GM19438 (cell line): ENCODE data around the gene ATP1A2.
"Not testable (repeated sequence)": the region's sequence is repeated elsewhere in the genome, so short reads cannot be mapped to it uniquely, and the experiment has no call there.

Source experiments
- ATAC-seq: cut with Tn5 transposase; IDR thresholded peaks from one replicate; pipeline ENCODE4 v1.9.1; 2021; ENCODE audit warnings: low read depth; ENCODE audit not compliant: unreplicated experiment

Gene ATP1A2

DNA sequence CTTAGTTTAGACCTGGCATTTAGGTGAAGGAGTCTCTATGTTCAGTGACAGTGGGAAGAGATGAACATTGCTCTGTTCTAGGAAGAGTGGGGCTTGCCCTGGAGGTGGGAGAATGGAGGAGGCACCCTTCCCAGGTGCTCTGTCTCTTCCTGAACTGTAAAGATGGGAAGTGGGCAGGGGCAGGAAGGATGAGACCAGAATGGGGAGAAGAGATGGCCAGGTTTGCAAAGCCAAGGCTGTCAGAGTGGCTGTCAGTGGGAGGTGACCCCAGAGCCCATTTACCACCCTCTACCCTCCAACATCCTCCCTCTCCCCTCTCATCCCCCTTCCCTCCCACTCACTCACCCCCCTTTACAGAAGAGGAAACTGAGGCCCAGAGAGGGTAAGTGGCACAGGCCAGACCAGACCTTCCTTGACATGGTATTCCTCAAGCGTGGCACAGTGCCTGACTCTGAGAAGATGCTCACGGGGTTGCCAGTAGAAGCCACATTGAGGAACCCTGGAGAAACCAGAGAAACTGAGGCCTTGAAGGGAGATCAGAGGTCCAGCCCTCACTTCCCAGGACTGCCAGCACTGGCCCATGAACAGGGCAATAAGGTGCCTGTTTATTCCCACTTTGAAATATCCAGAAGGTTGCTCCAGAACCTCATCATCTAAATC lies 15.7 kb upstream of the ATP1A2 start:
- no peak for ATAC-seq

DNA sequence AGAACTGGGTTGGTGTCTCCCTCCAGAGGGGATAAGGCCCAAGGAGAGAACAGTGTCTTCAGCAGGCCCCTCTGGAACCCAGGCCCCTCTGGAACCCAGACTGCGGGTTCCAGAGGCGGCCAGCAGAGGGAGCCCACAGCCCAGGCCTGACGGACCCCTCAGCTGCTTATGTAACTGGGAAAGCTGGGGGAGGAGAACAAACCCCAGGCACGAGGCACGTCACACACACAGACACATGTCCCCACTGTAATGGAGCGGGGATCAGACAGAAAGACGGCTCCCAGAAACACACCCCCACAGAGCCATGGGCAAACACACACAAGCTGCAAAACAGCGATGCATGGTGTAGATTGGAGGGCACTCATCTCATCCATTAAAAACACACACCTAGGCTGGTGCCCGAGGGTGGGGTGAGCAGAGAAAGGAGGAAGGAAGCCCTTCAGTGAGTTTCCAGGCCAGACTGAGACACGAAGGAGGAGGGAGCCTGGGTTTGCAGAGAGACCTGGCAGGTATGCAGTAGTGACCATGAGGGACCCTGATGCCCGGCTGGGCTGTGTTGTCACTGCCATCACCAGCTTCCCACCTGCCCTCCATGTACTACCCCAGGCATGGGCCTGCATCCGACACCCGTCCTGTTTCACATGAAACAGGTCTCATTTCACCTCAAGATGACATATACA lies 14.4 kb upstream of the ATP1A2 start:
- no peak for ATAC-seq

DNA sequence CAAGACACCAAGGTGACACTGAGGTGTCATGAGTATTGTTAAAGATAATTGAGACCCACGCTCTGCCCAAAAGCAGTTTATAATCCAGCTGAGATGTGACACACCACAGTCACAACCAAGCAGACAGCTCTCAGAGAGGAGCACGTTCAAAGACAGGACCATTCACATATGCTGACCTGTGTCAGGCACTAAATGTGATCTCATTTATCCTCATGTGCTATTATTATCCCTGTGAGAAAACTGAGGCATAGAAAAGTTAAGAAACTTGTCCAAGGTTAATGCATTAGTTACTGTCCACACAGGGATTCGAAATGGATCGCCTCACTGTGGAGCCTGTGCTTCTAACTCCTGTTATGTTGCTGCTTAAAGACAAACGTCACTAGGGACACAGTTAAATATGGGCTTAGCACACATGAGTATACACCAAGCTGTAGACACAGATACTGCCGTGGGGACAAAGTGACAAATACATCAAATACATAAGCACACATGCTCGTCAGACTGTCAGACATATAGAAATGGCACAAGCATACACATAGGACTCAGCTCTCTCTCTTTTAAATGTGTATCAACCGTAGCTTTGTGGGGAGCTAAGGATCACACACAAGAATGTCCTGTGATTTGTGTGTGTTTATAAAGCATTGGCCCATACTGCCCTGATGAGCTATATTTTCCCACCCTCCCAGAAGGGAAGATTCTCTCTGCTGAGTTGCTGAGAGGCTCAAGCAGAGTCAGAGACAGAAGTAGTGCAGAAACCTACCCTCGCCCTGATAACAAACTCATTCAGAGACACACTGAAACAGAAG lies 13.6 kb upstream of the ATP1A2 start:
- no peak for ATAC-seq

DNA sequence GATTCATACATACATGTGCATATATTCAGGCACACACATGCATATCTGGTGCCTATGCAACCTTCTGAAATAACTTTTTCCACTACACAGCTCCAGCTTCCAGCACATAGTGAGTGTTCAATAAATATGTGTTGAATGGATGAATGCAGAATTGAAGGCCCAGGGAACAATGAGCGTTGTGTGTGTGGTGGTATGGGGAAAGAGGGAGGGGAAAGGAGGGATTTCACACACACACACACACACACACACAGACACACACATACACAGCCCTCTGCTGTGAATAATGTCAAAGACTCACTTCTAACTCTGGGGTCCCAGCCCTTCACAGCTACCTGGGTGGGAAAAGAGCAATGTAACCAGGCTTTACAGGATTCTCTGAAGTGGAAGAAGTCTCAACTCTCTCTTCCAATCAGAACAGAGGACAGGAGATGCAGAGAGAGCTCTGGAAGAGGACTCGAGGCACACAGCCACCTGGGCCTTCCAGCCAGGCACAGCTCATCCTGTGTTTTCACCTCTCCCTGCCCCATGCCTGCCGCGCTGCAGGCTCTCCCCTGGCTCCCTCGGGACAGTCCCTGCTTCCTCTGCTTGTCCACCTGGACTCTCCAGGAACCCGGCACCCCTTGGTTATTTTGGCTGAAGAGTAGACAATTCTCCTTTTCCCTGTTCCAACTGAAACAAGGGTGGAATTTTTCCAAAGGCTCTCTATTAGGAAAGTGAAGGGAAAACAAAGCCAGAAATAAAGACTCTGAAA lies 11.7 kb upstream of the ATP1A2 start:
- no peak for ATAC-seq

DNA sequence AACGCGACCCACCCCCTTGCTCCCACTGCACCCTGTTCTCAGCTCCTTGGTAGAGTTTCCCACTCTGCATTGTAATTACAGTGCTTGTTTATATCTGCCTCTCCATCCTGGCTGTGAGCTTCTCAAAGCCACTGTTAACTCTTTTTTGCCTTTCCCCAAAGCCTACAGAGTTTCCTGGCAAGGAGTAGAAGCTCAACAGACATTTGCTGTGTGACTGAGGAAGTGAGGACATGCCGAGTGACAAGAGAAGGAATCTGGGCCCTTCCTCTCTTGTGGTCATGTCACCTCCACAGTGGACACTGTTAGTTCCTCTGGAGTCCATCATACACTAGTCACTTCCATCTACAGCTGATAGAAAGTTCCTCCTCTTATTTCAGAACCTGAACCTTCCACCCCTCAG lies 11.1 kb upstream of the ATP1A2 start:
- no peak for ATAC-seq

DNA sequence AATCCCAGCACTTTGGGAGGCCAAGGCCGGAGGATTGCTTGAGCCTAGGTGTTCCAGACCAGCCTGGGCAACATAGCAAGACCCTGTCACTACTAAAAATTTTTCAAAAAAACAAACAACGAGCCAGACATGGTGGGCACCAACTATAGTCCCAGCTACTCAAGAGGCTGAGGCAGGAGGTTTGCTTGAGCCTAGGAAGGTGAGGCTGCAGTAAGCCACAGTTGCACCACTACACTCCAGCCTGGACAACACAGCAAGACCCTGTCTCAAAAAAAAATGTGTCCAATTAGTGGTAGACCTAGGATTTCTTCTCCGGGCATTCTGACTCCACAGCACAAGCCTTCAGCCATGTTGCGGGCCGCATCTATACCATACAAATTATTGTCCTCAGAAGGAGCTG lies 10.4 kb upstream of the ATP1A2 start:
- ATAC-seq: no peak

DNA sequence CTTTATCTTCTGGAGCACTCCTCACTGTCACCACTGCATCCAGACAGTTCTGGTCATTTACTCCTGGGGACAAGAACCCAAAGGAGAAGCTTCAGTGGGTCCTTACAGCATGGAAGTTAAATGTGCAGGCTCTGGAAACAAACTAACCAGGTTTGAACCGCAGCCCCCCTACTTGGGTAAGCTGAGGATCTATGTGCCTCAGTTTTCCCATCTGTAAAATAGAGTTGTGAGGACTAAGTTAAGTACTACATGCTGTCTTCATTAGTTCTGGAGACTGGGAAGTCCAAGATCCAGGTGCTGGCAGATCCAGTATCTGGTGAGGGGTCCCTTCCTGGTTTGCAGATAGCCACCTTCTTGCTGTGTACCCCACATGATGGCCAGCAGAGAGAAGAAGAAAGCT lies 8.0 kb upstream of the ATP1A2 start:
- no peak for ATAC-seq

DNA sequence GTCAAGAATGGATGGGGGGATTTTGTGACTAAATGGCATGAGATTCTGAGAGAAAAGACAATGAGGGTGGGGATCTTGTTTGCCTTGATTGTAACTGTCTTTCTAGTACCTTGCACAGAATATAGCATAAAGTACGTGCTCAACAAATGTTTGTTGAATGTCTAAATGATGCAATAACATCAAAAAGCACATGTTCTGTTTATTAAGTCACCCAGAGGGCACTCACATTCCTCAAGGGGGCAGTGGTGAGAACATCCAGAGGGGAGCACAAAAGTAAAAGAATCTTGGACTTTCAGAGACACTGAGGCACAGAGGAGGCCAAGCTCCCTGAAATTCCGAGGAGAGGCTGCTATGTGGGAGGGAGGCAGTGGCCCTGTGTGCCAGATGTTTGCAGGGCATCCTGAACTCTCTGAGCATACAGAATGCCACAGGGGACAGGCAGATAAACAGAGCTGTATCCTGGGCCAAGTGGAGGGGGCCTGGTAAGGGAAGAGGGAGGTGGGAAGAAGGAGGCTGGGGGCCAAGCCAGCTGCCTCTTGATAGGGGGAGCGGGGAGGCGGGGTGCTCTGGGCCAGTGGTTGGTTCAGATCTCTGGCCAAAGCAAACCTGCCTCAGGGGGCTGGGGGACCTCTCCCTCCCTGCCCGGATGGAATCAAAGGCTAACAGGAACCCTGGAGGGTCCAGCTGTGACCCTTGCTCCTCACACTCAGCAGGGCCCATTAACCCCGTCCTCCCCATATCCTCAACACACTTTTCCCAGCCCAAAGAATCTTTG lies 6.5 kb upstream of the ATP1A2 start:
- no peak for ATAC-seq

DNA sequence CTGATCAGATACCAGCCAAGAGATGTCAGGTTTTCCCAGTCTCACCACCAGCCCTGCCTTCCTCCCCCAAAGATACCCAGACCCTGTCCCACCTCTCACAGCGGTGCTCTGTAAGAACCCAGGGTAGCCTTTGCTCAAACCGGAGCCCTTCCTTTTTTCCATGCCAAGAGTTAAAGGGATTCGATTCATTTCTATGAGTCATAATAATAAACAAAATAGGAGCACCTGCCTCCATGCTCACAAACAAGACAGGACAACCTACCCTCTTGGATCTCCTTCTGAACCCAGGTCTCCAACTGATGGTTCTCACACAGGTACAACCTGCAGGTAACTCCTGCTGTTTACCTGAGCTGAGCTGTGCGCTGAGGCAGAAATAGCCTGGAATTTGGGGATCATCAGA lies 5.9 kb upstream of the ATP1A2 start:
- no peak for ATAC-seq

DNA sequence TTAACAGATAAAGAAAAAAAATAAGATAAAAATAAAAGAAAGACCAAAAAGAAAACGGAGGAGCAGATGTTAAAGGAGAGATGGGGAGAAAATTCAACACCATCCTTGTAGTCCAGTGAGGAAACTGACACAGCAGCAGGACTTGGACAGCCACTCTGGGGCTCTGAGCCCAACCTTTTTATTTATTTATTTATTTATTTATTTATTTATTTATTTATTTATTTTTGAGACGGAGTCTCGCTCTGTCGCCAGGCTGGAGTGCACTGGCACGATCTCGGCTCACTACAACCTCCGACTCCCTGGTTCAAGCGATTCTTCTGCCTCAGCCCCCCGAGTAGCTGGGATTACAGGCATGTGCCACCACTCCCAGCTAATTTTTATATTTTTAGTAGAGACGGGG lies 4.1 kb upstream of the ATP1A2 start:
- not testable (repeated sequence) for ATAC-seq

DNA sequence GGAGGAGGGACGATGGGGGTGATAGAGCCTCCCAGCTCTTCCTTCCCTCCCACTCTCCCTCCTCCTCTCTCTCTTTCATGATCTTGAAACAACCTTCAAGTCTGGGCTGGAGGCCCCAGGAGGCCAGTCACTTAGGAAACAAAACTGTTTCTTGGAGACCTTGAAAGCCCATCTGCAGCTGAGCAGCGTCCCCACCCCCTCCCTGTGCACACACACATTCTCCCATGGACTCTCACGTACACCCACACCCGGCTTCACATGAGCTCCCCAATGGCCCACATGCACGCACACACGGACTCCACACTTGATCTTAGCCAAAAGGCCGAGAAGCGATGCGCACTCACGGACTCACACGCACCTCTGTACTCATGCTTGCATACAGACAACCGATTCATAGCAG lies 3.2 kb upstream of the ATP1A2 start:
- no peak for ATAC-seq

DNA sequence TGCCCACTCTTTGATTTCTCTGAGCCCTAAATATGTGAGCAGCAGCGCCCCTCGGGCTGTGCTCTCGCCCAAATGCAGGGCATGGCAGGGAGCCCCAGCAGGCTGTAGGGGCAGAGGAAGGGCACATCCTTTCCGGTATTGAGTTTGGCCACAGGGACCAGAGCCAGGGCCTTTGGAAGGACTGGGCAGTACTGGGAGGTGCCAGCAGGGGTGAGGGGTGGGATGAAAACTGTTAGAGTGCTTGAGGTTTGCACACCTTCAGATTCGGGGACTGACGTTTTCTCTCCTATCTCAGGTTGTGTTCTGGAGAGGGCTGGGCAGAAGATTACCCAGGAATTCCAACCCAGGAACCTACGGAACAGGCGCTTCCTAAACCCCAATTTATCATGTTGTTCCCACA lies 2.2 kb upstream of the ATP1A2 start:
- no peak for ATAC-seq

DNA sequence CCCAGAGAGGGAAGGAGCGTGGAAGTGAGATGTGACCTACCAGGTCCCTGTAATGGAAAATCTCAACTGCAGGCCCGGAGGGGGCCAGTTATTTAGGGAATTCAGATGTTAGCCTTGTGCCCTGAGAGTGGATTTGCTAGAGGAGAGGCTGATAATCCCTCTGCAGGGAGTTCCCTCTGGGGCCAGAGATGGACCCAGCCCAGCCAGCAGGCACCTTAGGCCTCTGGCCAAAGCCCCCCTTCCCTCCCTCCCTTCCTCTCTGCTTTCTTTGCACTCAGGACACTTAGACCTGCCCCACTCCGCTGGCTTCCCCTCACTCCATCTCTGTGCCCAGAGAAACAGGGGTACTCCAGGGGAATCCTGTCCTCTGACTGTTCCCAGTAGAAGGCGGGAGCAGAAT lies 1.5 kb upstream of the ATP1A2 start:
- ATAC-seq: no peak

DNA sequence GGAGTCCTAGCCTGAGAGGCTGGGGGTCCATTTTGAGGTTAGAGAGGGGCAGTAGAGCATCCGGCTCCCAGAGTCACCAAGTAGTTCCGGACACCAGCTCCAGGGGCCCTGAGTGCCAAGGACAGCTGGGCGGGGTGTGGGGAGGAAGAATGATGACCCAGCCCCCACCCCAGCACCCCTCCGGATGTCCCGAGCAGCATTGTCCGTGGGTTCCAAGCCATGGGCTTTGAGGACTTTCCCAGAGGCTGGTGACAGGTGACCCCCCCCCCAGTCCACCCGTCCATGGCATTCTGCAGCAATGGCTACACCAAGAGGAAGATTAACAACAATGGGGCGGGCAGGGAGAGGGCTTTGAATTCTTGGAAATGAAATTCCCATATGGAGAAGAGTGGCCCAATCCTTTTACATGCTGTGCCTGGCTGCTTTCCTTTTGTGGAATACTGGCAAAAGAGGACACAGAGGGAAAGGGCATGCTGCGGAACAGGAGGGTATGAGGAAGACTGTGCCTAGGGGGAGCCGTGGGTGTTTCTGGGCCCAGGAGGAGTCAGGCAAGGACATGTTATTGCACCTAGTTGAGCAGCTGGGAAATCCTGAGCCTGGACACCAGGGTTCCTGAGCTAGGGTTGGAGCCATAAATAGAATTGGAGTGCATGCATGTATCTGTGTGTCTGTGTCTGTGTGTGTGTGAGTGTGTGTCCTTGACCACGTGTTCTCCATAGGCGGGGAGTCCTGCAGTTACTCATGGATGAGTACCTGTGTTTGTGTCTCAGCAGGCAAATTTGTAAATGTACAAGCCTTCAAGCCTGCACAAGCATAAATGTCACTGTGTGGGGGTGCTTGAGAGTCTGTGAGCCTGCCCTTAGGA lies 956 bp downstream of the ATP1A2 start:
- ATAC-seq: no peak

DNA sequence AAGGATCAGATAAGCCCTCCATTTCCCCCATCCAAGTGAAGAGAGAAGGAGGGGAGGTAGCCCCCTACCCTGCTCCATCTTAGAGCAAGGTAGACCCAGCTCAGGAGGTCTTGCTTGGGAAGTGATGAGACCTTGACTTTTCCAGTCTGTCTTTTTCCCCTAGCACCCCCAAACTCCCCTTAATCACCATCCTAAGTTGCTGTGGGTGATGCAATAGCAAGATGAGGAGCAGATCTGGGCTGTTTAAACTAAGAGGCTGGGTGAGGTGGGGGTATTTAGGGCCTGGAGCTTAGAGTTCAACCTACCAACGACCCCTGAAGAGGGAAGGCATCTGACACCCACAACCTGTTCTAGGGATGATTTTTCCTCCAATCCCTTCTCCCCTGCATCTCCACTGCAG lies 1.7 kb downstream of the ATP1A2 start:
- no peak for ATAC-seq

DNA sequence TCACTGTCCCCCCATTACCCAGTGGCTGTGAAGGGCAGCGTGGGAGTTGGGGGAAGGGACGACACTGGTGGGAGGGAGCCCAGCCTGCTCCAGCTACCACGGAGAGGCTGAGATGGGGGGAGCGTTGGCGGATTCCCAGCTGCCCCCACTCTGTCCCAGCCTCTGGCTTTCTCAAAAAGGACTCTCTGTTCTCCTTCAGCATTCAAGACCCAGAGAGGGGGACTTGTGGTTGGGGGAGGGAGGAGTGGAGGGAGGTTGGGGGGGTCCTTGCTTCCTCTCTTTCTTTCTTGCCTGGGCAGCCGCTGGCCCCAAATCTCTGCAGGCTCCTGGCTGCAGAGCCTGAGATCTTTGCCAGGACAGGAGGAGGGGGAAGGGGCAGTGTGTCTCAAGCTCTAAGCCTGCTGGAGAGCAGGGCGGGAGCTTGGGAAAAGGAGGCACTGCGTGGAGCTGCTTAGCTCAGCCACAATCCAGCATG lies 2.2 kb downstream of the ATP1A2 start:
- ATAC-seq: no peak

DNA sequence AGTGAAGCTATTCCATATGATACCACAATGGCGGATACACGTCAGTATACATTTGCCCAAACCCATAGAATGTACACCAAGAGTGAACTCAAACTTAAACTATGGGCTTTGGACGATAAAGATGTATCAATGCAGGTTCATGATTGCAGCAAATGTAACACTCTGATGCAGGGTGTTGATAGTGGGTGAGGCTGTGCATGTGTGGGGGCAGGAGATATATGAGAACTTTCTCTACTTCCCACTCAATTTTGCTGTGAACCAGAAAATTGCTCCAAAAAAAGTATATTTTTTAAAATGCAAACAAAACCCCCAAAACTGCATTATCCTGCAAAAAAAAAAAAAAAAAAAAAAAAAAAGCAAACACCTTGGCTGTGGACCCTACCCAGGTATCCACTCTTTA lies 3.4 kb downstream of the ATP1A2 start:
- ATAC-seq: no peak

DNA sequence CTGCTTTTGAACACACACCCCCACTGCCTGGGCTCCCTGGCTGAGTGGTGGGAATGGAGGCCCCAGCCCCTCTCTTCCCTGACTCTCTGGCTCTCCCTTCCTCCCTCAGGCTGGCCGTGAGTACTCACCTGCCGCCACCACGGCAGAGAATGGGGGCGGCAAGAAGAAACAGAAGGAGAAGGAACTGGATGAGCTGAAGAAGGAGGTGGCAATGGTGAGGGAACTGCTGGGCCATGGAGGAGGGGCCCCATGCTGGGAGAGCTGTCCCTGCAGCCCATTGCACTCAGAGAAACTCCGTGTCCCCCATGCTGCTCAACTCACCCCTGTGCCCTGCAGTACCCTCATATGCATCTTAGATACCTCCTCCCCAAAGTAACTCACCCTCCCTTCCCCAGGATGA lies 5.2 kb downstream of the ATP1A2 start:
- no peak for ATAC-seq

DNA sequence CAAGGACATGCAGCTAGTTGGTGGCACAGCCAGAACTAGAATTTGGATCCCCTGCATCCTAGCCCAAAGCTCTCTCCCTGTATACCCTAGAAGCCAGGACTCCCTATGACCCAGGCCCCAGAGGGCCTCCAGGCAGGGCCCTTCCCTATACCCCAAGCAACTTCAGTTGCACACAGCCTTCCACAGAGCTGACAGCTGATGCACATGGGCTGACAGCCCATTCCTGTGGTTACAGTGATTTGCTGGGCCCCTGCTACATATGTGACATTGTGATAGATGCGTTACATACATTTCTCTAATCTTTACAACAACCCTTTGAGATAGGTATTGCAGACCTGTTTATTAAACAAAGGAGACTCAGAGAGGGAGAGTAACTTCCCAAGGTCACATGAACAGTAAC lies 5.8 kb downstream of the ATP1A2 start:
- ATAC-seq: no peak
